CD14-positive monocyte (primary cell): ENCODE results near the gene PRPF31. TPM values are rescaled to one million over a fixed set of nuclear protein-coding genes. Genes with fewer than 3 reads are reported as not detected.

ENCODE experiments used
- DNase-seq, 3 donors: peaks; one replicate each; pipeline ENCODE4 v3.0.0-alpha.2; 2011 to 2022
- H2AFZ ChIP-seq: 2 replicates; pipeline ENCODE4 v1.6.0; 2012; ENCODE audit warnings: mild to moderate bottlenecking, low read depth, low read length, inconsistent platforms; ENCODE audit not compliant: insufficient read depth, poor library complexity, severe bottlenecking
- H3K27ac ChIP-seq, 2 donors: 1 replicate in 1 of 2; 2 replicates in 1 of 2; pipeline ENCODE4 v1.5.1; 2012 to 2013; ENCODE audit warnings: low read length in 2 of 2, control low read depth in 1 of 2, inconsistent platforms in 1 of 2, low read depth in 1 of 2, mild to moderate bottlenecking in 1 of 2
- H3K27me3 ChIP-seq, 2 donors: one replicate each; pipeline versions ENCODE4 v1.6.0 to v1.6.1; 2011 to 2013; ENCODE audit warnings: low read length in 2 of 2; ENCODE audit not compliant: control insufficient read depth in 2 of 2, insufficient read depth in 2 of 2
- H3K36me3 ChIP-seq, 2 donors: replicated peaks in 1 of 2; 1 replicate in 1 of 2; 2 replicates in 1 of 2; pipeline versions ENCODE4 v1.5.1 to v1.6.1; 2012 to 2013; ENCODE audit warnings: low read length in 2 of 2, control low read depth in 1 of 2, inconsistent platforms in 1 of 2, mild to moderate bottlenecking in 1 of 2; ENCODE audit not compliant: insufficient read depth in 2 of 2, control insufficient read depth in 1 of 2
- H3K4me1 ChIP-seq, 2 donors: 1 replicate in 1 of 2; 2 replicates in 1 of 2; pipeline versions ENCODE4 v1.5.1 to v1.6.1; 2012 to 2013; ENCODE audit warnings: low read length in 2 of 2, control low read depth in 1 of 2, inconsistent platforms in 1 of 2, mild to moderate bottlenecking in 1 of 2, moderate library complexity in 1 of 2; ENCODE audit not compliant: insufficient read depth in 2 of 2, control insufficient read depth in 1 of 2
- H3K4me2 ChIP-seq: replicated peaks from 2 replicates; pipeline ENCODE3; 2012; ENCODE audit warnings: low read length, moderate library complexity, mild to moderate bottlenecking; ENCODE audit not compliant: poor library complexity, severe bottlenecking; ENCODE audit errors: extremely low read depth
- H3K4me3 ChIP-seq, 3 experiments: fragments of 200-600 bp in 1 of 3; sonication (generic) in 1 of 3; replicated peaks in 1 of 3; 1 replicate in 2 of 3; 2 replicates in 1 of 3; pipeline ENCODE4 v1.5.1; 2011 to 2013; ENCODE audit warnings: low read length in 3 of 3, mild to moderate bottlenecking in 3 of 3, control low read depth in 2 of 3, low read depth in 2 of 3, inconsistent platforms in 1 of 3, moderate library complexity in 1 of 3
- H3K79me2 ChIP-seq: 2 replicates; pipeline ENCODE4 v1.6.0; 2012; ENCODE audit warnings: mild to moderate bottlenecking, control low read depth, inconsistent platforms, low read length, moderate library complexity; ENCODE audit not compliant: insufficient read depth
- H3K9ac ChIP-seq: 2 replicates; pipeline ENCODE4 v1.6.0; 2017; ENCODE audit warnings: low read length, mild to moderate bottlenecking; ENCODE audit not compliant: insufficient read depth, poor library complexity, severe bottlenecking
- H3K9me3 ChIP-seq, 2 donors: replicated peaks in 1 of 2; 1 replicate in 1 of 2; 2 replicates in 1 of 2; pipeline versions ENCODE4 v1.5.1 to v1.6.1; 2012 to 2013; ENCODE audit warnings: low read length in 2 of 2, control low read depth in 1 of 2; ENCODE audit not compliant: control insufficient read depth in 1 of 2, insufficient read depth in 1 of 2
- H4K20me1 ChIP-seq: 2 replicates; pipeline ENCODE4 v1.6.0; 2012; ENCODE audit warnings: mild to moderate bottlenecking, low read length, control low read depth, moderate library complexity; ENCODE audit not compliant: insufficient read depth
- H3K27ac Mint-ChIP-seq, 7 donors: one replicate each; pipeline ENCODE4 v1.8.0; 2020; ENCODE audit warnings: mild to moderate bottlenecking in 7 of 7, mixed read lengths in 7 of 7, moderate library complexity in 6 of 7, inconsistent platforms in 2 of 7
- H3K27me3 Mint-ChIP-seq, 3 donors: one replicate each; pipeline ENCODE4 v1.8.0; 2021 to 2022; ENCODE audit warnings: low read depth in 3 of 3, mild to moderate bottlenecking in 3 of 3, mixed read lengths in 3 of 3, moderate library complexity in 3 of 3, inconsistent platforms in 1 of 3
- H3K36me3 Mint-ChIP-seq, 2 donors: one replicate each; pipeline ENCODE4 v1.8.0; 2020; ENCODE audit warnings: mixed read lengths in 2 of 2, inconsistent platforms in 1 of 2, mild to moderate bottlenecking in 1 of 2
- H3K4me1 Mint-ChIP-seq: one replicate; pipeline ENCODE4 v1.8.0; 2020; ENCODE audit warnings: mild to moderate bottlenecking, mixed read lengths
- H3K4me3 Mint-ChIP-seq, 2 donors: one replicate each; pipeline ENCODE4 v1.8.0; 2020; ENCODE audit warnings: mild to moderate bottlenecking in 2 of 2, mixed read lengths in 2 of 2, moderate library complexity in 1 of 2
- H3K9me3 Mint-ChIP-seq, 7 donors: one replicate each; pipeline ENCODE4 v1.8.0; 2020 to 2022; ENCODE audit warnings: mixed read lengths in 7 of 7, mild to moderate bottlenecking in 6 of 7, moderate library complexity in 6 of 7, inconsistent platforms in 2 of 7
- CTCF ChIP-seq: fragments of 200-600 bp; IDR thresholded peaks from one replicate; pipeline ENCODE4 v1.8.0; 2022; ENCODE audit warnings: antibody characterized with exemption, mild to moderate bottlenecking
- WGBS: methylation state at CpG from one replicate; pipeline ENCODE4 v1.1.5; 2013; ENCODE audit warnings: missing lambda C conversion rate; ENCODE audit not compliant: insufficient coverage; 5-methylcytosine and 5-hydroxymethylcytosine counted together
- intact Hi-C, 2 donors: fragments of 100-400 bp; cut with micrococcal nuclease; formaldehyde crosslinking; loops; one replicate each; pipeline versions ENCODE4 v1.15.0 to v1.15.1; 2023
- polyA plus RNA-seq, 3 donors: library from polyadenylated mRNA; depleted of rRNA in 1 of 3; unstranded in 2 of 3; stranded (reverse) in 1 of 3; fragments of 300-500 nt in 2 of 3; fragments of >200 nt in 1 of 3; fragmentation: Illumina TruSeq in 2 of 3; gene quantifications; 1 replicate in 2 of 3; 2 replicates in 1 of 3; pipeline ENCODE4 v1.2.3, GENCODE V29; 2012 to 2021

The PRPF31 gene
- polyA plus RNA-seq, 3 donors = 34.4 to 51.8 (median 37.6) TPM

DNA sequence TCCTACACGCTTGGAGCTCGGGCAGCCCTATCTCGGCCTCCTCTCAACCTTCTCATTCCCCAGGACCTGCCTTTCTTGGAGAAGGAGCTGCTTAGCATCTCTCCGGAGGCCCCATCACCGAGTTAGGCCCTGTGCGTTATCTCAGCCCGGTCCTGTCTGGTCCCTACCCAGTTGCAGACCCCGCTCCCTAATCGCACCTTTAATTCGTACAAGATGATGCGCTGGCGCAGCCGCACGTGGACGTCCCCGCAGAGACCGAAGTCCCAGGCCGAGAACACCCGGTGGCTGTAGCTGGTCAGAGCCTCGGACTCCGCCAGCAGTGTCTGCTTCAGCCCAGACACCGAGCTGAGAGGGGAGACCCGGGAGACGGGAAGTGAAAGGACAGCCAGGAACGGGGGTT lies 49.7 kb downstream of the PRPF31 start:
- Mint-ChIP-seq H3K4me3 (no peak overlapping the region), H3K36me3 (no peaks in the 10 kb centered on the region), H3K27ac (peak overlapping the region in 5 of 7 donors; percentile 4 to 66 (median 47)), H3K4me1 (peaks cover 48% of the 10 kb centered on the region), H3K27me3 (peaks cover 6 to 29% (median 21%) of the 10 kb centered on the region in 3 donors), H3K9me3 (peaks cover 0 to 9% (median 0%) of the 10 kb centered on the region in 7 donors)
- no peaks in the 10 kb centered on the region for H4K20me1 ChIP-seq
- no peaks in the 10 kb centered on the region for H3K36me3 ChIP-seq
- no peak overlapping the region for H3K27ac ChIP-seq
- intact Hi-C loops = loop anchor here (5.0 kb wide), 2 partner anchors 37 to 67 kb away; partner anchors contain the start of gene RPS9 (in 1 of the 2)
- no peak overlapping the region for H3K4me2 ChIP-seq
- H3K4me1 ChIP-seq = peaks cover 51 to 63% of the 10 kb centered on the region in 2 donors
- no peak overlapping the region for H2AFZ ChIP-seq
- no peak for TF ChIP-seq CTCF
- no peak for DNase-seq
- H3K9ac ChIP-seq = no peak overlapping the region
- H3K79me2 ChIP-seq = peaks cover 13% of the 10 kb centered on the region
- WGBS = 93% methylated on average over 25 of the region's 25 CpGs
- no peaks in the 10 kb centered on the region for H3K9me3 ChIP-seq
- H3K4me3 ChIP-seq = no peak overlapping the region
- H3K27me3 ChIP-seq = peaks cover 0 to 10% of the 10 kb centered on the region in 2 donors

DNA sequence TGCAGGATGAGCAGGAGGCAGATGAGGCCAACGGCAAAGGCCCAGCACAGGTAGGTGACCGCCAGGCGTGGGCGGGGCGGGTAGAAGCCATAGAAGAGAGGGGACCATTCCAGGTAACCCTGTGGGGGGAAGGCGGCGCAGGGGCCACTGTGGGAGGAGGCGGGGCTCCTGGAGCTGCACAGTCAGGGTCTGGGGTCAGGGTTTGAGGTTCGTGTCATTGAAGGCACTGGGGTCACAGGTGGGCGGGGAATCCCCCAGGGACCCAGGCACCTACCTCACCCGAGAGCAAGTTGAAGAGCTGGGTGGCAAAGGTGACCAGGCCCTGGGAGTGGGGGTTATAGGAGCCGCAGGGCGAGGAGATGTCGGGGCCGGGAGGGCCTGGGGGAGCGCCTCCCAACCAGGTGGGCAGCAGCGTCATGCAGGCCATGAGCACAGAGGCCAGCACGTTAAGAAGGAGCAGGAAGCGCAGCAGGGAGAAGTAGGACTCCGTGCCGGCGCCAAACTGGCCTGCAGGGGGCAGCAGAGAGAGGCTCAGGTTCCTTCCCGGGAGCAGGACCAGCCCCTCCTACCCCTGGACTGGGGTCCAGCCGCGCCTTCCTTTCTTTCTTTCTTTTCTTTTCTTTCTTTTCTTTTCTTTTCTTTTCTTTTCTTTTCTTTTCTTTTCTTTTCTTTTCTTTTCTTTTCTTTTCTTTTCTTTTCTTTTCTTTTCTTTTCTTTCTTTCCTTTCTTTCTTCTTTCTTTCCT lies 52.8 kb downstream of the PRPF31 start:
- intact Hi-C loops = loop anchor here (2.0 to 5.0 kb wide), 3 partner anchors 34 to 64 kb away; partner anchors contain the start of gene RPS9 (in 1 of the 2)
- H4K20me1 ChIP-seq = no peaks in the 10 kb centered on the region
- H2AFZ ChIP-seq = peak overlapping the region; percentile 17
- no peaks in the 10 kb centered on the region for H3K36me3 ChIP-seq
- Mint-ChIP-seq H3K36me3 (no peaks in the 10 kb centered on the region), H3K4me1 (peaks cover 31% of the 10 kb centered on the region), H3K27me3 (peaks cover 6 to 34% (median 17%) of the 10 kb centered on the region in 3 donors), H3K4me3 (peak overlapping the region in 1 of 2 donors; percentile 46), H3K9me3 (peaks cover 0 to 9% (median 0%) of the 10 kb centered on the region in 7 donors), H3K27ac (peak overlapping the region in 2 of 7 donors; percentile 16 to 36)
- peaks cover 0 to 10% of the 10 kb centered on the region in 2 donors for H3K27me3 ChIP-seq
- no peaks in the 10 kb centered on the region for H3K79me2 ChIP-seq
- no peaks in the 10 kb centered on the region for H3K9me3 ChIP-seq
- H3K4me1 ChIP-seq = peaks cover 33 to 44% of the 10 kb centered on the region in 2 donors
- peak; percentile 76 for TF ChIP-seq CTCF
- no peak overlapping the region for H3K27ac ChIP-seq
- WGBS = 33% methylated on average over 22 of the region's 25 CpGs
- no peak overlapping the region for H3K9ac ChIP-seq
- H3K4me3 ChIP-seq = no peak overlapping the region
- DNase-seq = peak; percentile 79 to 87 (median 86)
- H3K4me2 ChIP-seq = peak overlapping the region; percentile 42
